Measurements from ENCODE around the gene E2F4. TPM values are rescaled to one million over a fixed set of nuclear protein-coding genes. Genes with fewer than 3 reads are reported as not detected.
A peak's percentile ranks its signal among the peaks of the same experiment; 100 is the strongest.

The E2F4 gene
- total RNA-seq, 6 experiments from 2014 or later, result 14.4 to 36.4 (median 22.4) TPM

GRCh38 chr16:67242138-67242730, 50.3 kb downstream of the E2F4 start:
- H3K4me1 ChIP-seq, result peaks cover 0 to 39% (median 0%) of the 10 kb centered on the region in 4 donors
- no peak for ATAC-seq
- no peak for TF ChIP-seq POLR2A (IDR thresholded peaks at IDR 0.05)
- no peak for TF ChIP-seq CTCF (IDR thresholded peaks at IDR 0.05)
- no peak overlapping the region for H3K4me3 ChIP-seq
- no peak overlapping the region for H3K27ac ChIP-seq
- H3K36me3 ChIP-seq, result no peaks in the 10 kb centered on the region
- H3K9me3 ChIP-seq, result no peaks in the 10 kb centered on the region
- WGBS (ENCODE audit: insufficient coverage, low coverage, low lambda C conversion rate, missing lambda C conversion rate), result 62% methylated on average over 2 of the region's 4 CpGs
- intact Hi-C loops (cut with DNase I), result no loop called here
- DNase-seq, result no peak
- H3K27me3 ChIP-seq, result no peaks in the 10 kb centered on the region

- Histone ChIP-seq H3K27me3 (no peaks in the 10 kb centered on the region), H3K4me1 (peaks cover 0 to 49% (median 0%) of the 10 kb centered on the region in 4 donors), H3K9me3 (no peaks in the 10 kb centered on the region), H3K4me3 (no peak overlapping the region), H3K27ac (peak overlapping the region in 2 of 3 donors; percentile 53 to 81), H3K36me3 (no peaks in the 10 kb centered on the region)
- 44% methylated on average over 3 of the region's 4 CpGs for WGBS (ENCODE audit: insufficient coverage, low coverage, low lambda C conversion rate, missing lambda C conversion rate)
- TF ChIP-seq POLR2A (IDR thresholded peaks at IDR 0.05) (no peak), CTCF (IDR thresholded peaks at IDR 0.05) (no peak)
- intact Hi-C loops (cut with DNase I), result no loop called here
- no peak for ATAC-seq
- DNase-seq, result peak in 2 of 3 donors; percentile 47 to 51
These were observed 51.5 kb downstream of the E2F4 start for GRCh38 chr16:67243481-67243880.

- no peak for TF ChIP-seq POLR2A (IDR thresholded peaks at IDR 0.05)
- TF ChIP-seq CTCF (IDR thresholded peaks at IDR 0.05), result no peak
- DNase-seq (peak; percentile 63 to 79 (median 76)), ATAC-seq (peak; percentile 28 to 53 (median 40))
- H3K4me1 ChIP-seq, result peaks cover 0 to 56% (median 0%) of the 10 kb centered on the region in 4 donors
- H3K27ac ChIP-seq, result peak overlapping the region; percentile 53 to 81 (median 65)
- H3K9me3 ChIP-seq, result no peaks in the 10 kb centered on the region
- intact Hi-C loops (cut with DNase I), result no loop called here
- H3K27me3 ChIP-seq, result peaks cover 0 to 10% of the 10 kb centered on the region in 2 donors
- H3K4me3 ChIP-seq, result no peak overlapping the region
- WGBS (ENCODE audit: insufficient coverage, low coverage, low lambda C conversion rate, missing lambda C conversion rate), result 35% methylated on average over 2 of the region's 5 CpGs
- H3K36me3 ChIP-seq, result no peaks in the 10 kb centered on the region
These were observed 52.6 kb downstream of the E2F4 start for GRCh38 chr16:67244387-67245185.

- TF ChIP-seq CTCF (IDR thresholded peaks at IDR 0.05) (no peak), POLR2A (IDR thresholded peaks at IDR 0.05) (no peak)
- H3K36me3 ChIP-seq, result no peaks in the 10 kb centered on the region
- 62% methylated on average over 3 of the region's 4 CpGs for WGBS (ENCODE audit: insufficient coverage, low coverage, low lambda C conversion rate, missing lambda C conversion rate)
- H3K4me1 ChIP-seq, result peaks cover 0 to 56% (median 0%) of the 10 kb centered on the region in 4 donors
- intact Hi-C loops (cut with DNase I), result no loop called here
- H3K27me3 ChIP-seq, result peaks cover 0 to 10% of the 10 kb centered on the region in 2 donors
- H3K4me3 ChIP-seq, result no peak overlapping the region
- peak overlapping the region; percentile 53 to 81 (median 65) for H3K27ac ChIP-seq
- DNase-seq (peak in 2 of 3 donors; percentile 13 to 24), ATAC-seq (no peak)
- H3K9me3 ChIP-seq, result no peaks in the 10 kb centered on the region
These were observed 53.2 kb downstream of the E2F4 start for GRCh38 chr16:67245186-67245585.
